Loucy (cell line): Measurements from ENCODE around the gene NUTM2E.
"Not testable (repeated sequence)": the region's sequence is repeated elsewhere in the genome, so short reads cannot be mapped to it uniquely, and the experiment has no call there.

Experiments used
- H2AFZ ChIP-seq: fragments of 200-600 bp; sonication (generic); 2 replicates; pipeline ENCODE4 v1.6.0; 2016; ENCODE audit warnings: antibody characterized with exemption, mild to moderate bottlenecking, low read length, moderate library complexity
- H3F3A ChIP-seq: fragments of 200-600 bp; 2 replicates; pipeline ENCODE4 v1.6.0; 2016; ENCODE audit warnings: antibody characterized with exemption, low read depth, mild to moderate bottlenecking
- H3K27me3 ChIP-seq: fragments of 200-600 bp; sonication (generic); 2 replicates; pipeline ENCODE4 v1.6.1; 2014; ENCODE audit warnings: low read length, mild to moderate bottlenecking; ENCODE audit not compliant: insufficient read depth, poor library complexity, severe bottlenecking
- H3K36me3 ChIP-seq: fragments of 200-600 bp; sonication (generic); 2 replicates; pipeline ENCODE4 v1.6.1; 2016; ENCODE audit warnings: low read length; ENCODE audit not compliant: insufficient read depth
- H3K4me1 ChIP-seq: fragments of 200-600 bp; sonication (generic); 2 replicates; pipeline ENCODE4 v1.5.1; 2014; ENCODE audit warnings: low read length, mild to moderate bottlenecking; ENCODE audit not compliant: insufficient read depth, poor library complexity, severe bottlenecking
- H3K4me2 ChIP-seq: fragments of 200-600 bp; sonication (generic); 2 replicates; pipeline ENCODE4 v1.6.0; 2014; ENCODE audit warnings: antibody characterized with exemption, low read length, low read depth, mild to moderate bottlenecking; ENCODE audit not compliant: poor library complexity, severe bottlenecking
- H3K4me3 ChIP-seq: fragments of 200-600 bp; sonication (generic); 2 replicates; pipeline ENCODE4 v1.5.1; 2014; ENCODE audit warnings: low read length, mild to moderate bottlenecking, mixed read lengths; ENCODE audit not compliant: poor library complexity, severe bottlenecking
- H3K79me2 ChIP-seq: fragments of 200-600 bp; sonication (generic); 2 replicates; pipeline ENCODE4 v1.6.1; 2014; ENCODE audit warnings: low read length; ENCODE audit not compliant: insufficient read depth
- H3K9ac ChIP-seq: fragments of 200-600 bp; sonication (generic); 2 replicates; pipeline ENCODE4 v1.6.0; 2014; ENCODE audit warnings: mild to moderate bottlenecking, low read depth, low read length, moderate library complexity; ENCODE audit not compliant: poor library complexity, severe bottlenecking
- H3K9me2 ChIP-seq: fragments of 200-600 bp; sonication (generic); replicated peaks from 2 replicates; pipeline ENCODE4 v1.6.1; 2016; ENCODE audit warnings: low read depth, low read length, mixed read lengths
- H3K9me3 ChIP-seq: fragments of 200-600 bp; sonication (generic); 2 replicates; pipeline ENCODE4 v1.6.1; 2014; ENCODE audit warnings: mild to moderate bottlenecking, antibody characterized with exemption, low read length, low read depth; ENCODE audit not compliant: insufficient read depth
- H4K20me1 ChIP-seq: fragments of 200-600 bp; sonication (generic); 2 replicates; pipeline ENCODE4 v1.6.0; 2014; ENCODE audit warnings: antibody characterized with exemption, low read length, mild to moderate bottlenecking; ENCODE audit not compliant: insufficient read depth, poor library complexity, severe bottlenecking
- TF ChIP-seq, protein P1 (sequence below): fragments of 200-600 bp; sonication (generic); conservative IDR thresholded peaks from 2 replicates; pipeline ENCODE4 v1.5.1; 2014; ENCODE audit warnings: mild to moderate bottlenecking, antibody characterized with exemption, low read length

The NUTM2E gene, protein sequence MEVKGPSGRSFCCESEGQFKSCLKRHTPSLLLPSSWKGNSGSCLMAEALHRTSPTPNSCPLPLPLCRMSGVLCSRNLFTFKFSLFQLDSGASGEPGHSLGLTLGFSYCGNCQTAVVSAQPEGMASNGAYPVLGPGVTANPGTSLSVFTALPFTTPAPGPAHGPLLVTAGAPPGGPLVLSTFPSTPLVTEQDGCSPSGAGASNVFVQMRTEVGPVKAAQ (N-terminal part only)

DNA sequence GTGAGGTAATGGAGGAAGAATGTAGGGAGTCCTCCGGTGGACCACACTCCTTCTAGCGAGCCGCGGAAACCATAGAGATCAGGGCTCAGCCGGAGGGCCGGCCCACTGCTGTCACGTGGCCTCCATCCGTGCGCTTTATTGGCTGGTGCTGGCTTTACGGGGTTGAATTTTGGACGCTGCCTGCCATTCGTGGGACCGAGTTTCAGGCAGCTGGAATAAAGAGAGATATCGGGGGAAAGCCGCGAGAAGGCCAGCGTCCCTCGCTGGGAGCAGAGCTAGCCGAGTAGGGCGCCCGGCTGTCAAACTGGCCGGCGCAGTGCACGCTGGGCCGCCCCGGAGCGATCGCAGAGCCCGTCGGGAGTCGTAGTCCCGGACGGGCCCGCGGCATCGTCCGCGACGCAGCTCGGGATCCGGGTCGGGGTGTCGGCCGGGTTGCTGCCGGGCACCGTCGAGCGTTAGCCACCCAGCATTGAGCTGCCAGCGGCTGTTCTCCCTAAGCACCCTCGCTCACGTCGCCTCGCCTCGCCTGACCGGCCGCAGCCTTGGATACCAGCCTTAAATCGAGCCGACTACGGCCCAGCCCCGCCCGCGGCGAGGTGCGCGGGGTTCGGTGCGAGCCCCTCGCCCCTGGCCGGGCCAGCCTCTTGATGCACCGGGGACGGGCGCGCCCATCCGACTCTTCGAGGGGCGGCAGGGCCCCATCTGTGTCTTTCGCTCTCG, at the start of gene NUTM2E:
Gene NUTM2E, plus strand, starts transcription at position 244 of the 720 bp plus-strand sequence. CDS start 15,002 bp downstream, outside the sequence.
- not testable (repeated sequence) for H3K4me1 ChIP-seq

DNA sequence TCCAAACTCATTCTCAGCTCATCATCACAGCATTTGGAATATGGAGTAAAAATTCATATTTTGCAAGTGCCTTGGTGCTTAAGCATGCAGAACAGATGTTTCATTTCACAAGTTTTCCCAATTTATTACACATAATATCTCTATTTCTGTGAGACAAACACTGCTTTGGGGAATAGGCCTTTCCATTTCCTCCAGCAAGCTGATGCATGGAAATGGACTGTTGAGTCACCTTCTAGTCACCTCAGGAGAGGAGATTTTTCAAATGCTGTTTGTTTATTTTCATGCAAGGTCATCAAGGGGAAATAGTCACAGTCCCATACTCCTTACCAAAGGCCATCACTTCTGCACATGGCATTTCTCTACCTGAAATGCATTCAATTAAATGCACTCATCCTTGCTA, 48.5 kb upstream of the NUTM2E start:
- H3K9me3 ChIP-seq, H3K36me3 ChIP-seq, H3K4me3 ChIP-seq, H3K79me2 ChIP-seq, H3K9ac ChIP-seq, H3K9me2 ChIP-seq, H3F3A ChIP-seq, H2AFZ ChIP-seq, H3K4me2 ChIP-seq, H3K27me3 ChIP-seq, H3K4me1 ChIP-seq, H4K20me1 ChIP-seq: not testable (repeated sequence)

More for the DNA sequence above, at the start of gene NUTM2E:
- not testable (repeated sequence) for H4K20me1 ChIP-seq, H3K36me3 ChIP-seq, H3K9me2 ChIP-seq, H3K9me3 ChIP-seq, H3F3A ChIP-seq, H3K27me3 ChIP-seq
- peak within 1 kb of the TSS; percentile 65 for H3K9ac ChIP-seq
- peak within 1 kb of the TSS; percentile 70 for H3K4me3 ChIP-seq
- H3K4me2 ChIP-seq: peak within 1 kb of the TSS; percentile 60
- H3K79me2 ChIP-seq: peaks cover 26% of the 10 kb centered on the region; the same call in 1 of the 2 replicates
- H2AFZ ChIP-seq: peak within 1 kb of the TSS; percentile 55; the same call in 1 of the 2 replicates

DNA sequence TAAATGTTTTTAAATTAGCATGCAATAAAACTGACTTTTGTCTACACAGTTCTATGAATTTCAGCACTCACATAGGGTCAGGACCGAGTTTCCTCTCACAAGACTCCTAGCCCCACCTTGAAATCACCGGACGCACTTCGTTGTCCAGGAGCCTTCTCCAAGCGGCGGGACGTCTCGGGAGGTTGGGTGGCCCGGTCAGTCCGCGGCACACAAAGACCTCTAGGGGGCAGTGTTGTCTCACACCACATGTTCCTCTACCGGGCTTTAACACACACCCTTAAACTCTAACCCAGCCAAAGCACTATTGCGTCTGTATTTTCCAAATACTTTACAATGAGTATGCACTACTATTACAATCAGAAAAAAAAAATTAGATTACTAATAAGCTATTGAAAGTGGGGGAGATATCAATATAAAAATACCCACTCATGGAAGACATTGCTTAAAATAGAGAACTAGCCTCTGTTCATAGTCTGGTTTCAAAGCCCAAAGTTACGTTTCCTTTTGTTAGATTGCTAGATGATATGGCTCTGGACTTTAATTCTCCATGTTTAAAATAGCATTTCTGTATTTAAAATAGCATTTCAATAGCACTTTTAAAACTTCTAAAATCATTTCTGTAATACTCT, 47.1 kb upstream of the NUTM2E start:
- not testable (repeated sequence) for H3K9me3 ChIP-seq, H3K4me1 ChIP-seq, H3F3A ChIP-seq, H3K79me2 ChIP-seq, H3K9ac ChIP-seq, H3K27me3 ChIP-seq, H3K36me3 ChIP-seq, H3K9me2 ChIP-seq, H2AFZ ChIP-seq, H3K4me3 ChIP-seq, H4K20me1 ChIP-seq
- H3K4me2 ChIP-seq: peak overlapping the region; percentile 29
- TF ChIP-seq, protein P1, sequence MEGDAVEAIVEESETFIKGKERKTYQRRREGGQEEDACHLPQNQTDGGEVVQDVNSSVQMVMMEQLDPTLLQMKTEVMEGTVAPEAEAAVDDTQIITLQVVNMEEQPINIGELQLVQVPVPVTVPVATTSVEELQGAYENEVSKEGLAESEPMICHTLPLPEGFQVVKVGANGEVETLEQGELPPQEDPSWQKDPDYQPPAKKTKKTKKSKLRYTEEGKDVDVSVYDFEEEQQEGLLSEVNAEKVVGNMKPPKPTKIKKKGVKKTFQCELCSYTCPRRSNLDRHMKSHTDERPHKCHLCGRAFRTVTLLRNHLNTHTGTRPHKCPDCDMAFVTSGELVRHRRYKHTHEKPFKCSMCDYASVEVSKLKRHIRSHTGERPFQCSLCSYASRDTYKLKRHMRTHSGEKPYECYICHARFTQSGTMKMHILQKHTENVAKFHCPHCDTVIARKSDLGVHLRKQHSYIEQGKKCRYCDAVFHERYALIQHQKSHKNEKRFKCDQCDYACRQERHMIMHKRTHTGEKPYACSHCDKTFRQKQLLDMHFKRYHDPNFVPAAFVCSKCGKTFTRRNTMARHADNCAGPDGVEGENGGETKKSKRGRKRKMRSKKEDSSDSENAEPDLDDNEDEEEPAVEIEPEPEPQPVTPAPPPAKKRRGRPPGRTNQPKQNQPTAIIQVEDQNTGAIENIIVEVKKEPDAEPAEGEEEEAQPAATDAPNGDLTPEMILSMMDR: peak; percentile 57

DNA sequence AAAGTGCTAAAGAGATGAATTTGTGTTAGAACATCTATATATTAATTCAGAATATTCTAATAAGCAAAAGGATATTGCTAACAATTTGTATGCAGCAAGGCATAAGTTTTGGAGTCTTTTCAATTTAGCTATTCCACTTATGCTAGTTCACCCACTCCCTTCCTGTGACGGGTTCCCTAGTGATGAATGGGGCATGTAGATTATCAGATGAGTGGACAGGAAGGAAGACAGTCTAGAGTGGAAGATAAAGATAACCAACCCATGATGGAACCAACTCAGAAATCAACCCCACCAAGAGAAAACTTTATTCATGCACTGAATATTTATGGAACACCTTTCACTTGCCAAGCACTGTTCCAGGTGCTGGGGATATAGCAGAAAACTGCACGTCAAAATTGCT, 46.5 kb upstream of the NUTM2E start:
- H3K9ac ChIP-seq, H3K4me3 ChIP-seq, H3F3A ChIP-seq, H3K9me2 ChIP-seq, H3K4me1 ChIP-seq, H4K20me1 ChIP-seq, H3K9me3 ChIP-seq, H2AFZ ChIP-seq, H3K27me3 ChIP-seq, H3K79me2 ChIP-seq, H3K36me3 ChIP-seq: not testable (repeated sequence)
- peak overlapping the region; percentile 29 for H3K4me2 ChIP-seq

DNA sequence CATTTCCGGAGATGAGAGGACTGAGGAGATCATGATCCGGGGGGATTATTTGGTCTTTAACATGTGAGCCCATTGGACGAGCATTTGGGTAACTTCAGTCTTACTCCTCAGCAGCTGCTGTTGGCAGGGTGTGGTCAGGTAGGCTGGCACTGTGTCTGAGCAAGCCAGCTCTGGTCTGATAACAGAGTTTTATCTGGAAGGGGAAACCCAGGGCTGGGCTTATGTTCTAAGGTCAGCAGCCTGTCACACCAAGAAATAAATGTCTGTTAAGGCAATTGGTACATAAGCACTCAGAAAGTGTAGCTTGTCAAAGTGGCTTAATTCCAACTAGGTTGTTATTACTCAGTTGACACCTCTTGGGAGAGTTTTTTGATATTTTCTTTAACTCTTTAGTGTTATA, 45.0 kb upstream of the NUTM2E start:
- H2AFZ ChIP-seq, H3K9ac ChIP-seq, H3K9me2 ChIP-seq, H3F3A ChIP-seq, H3K9me3 ChIP-seq, H3K27me3 ChIP-seq, H4K20me1 ChIP-seq, H3K4me3 ChIP-seq, H3K36me3 ChIP-seq, H3K79me2 ChIP-seq, H3K4me2 ChIP-seq, H3K4me1 ChIP-seq: not testable (repeated sequence)

DNA sequence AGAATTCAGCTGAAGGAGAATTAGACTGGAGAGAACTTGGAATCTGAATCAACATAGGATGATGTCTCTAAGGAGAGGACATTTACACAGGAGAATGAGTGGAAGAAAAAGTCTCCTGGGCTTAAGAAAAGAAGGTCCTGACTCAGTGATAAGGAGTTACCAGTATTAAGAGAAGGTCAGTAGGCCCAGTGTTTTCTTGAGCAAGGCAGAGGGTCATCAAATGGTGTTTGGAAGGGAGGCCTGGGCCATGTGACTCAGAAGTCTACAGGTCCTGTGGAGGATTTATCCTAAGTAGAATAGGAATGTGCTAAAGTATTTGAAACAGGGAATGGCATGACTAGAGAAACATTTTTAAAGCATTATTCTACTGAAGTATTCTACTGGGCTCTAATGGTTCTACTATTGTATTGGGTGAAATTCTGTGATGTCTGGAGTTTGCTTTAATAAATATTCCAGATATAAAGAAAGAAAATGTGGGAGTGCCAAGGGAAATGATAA, 39.0 kb upstream of the NUTM2E start:
- H3K4me2 ChIP-seq, H3K36me3 ChIP-seq, H3K9ac ChIP-seq, H3K79me2 ChIP-seq, H3F3A ChIP-seq, H4K20me1 ChIP-seq, H3K4me1 ChIP-seq, H3K27me3 ChIP-seq, H3K9me3 ChIP-seq, H3K9me2 ChIP-seq, H3K4me3 ChIP-seq, H2AFZ ChIP-seq: not testable (repeated sequence)
